ENCODE measurements around the gene FRMPD3.
"Not testable (repeated sequence)": the region's sequence is repeated elsewhere in the genome, so short reads cannot be mapped to it uniquely, and the experiment has no call there.

FRMPD3 gene

GRCh38 chrX:107470198-107470597 is 20.7 kb downstream of the FRMPD3 start:
- no peak for DNase-seq (ENCODE audit: low spot score)
- in situ Hi-C loops (cut with MboI; ENCODE audit: low pct_unique_long_range_greater_than_20kb, low sequenced_read_pairs, unreplicated experiment) = no loop called here
- TF ChIP-seq CTCF (IDR thresholded peaks at IDR 0.05; ENCODE audit: extremely low read depth, insufficient read depth, missing control alignments) = no peak

GRCh38 chrX:107470971-107471370 is 21.5 kb downstream of the FRMPD3 start:
- in situ Hi-C loops (cut with MboI; ENCODE audit: low pct_unique_long_range_greater_than_20kb, low sequenced_read_pairs, unreplicated experiment) = no loop called here
- DNase-seq (ENCODE audit: low spot score) = no peak
- TF ChIP-seq CTCF (IDR thresholded peaks at IDR 0.05; ENCODE audit: extremely low read depth, insufficient read depth, missing control alignments) = no peak

- in situ Hi-C loops (cut with MboI; ENCODE audit: low pct_unique_long_range_greater_than_20kb, low sequenced_read_pairs, unreplicated experiment); DNase-seq (ENCODE audit: low spot score): not testable (repeated sequence)
These were observed 22.0 kb downstream of the FRMPD3 start for GRCh38 chrX:107471420-107471819.

GRCh38 chrX:107477406-107477805 is 28.0 kb downstream of the FRMPD3 start:
- DNase-seq (ENCODE audit: low spot score) = no peak
- no peak for TF ChIP-seq CTCF (IDR thresholded peaks at IDR 0.05; ENCODE audit: extremely low read depth, insufficient read depth, missing control alignments)
- in situ Hi-C loops (cut with MboI; ENCODE audit: low pct_unique_long_range_greater_than_20kb, low sequenced_read_pairs, unreplicated experiment) = no loop called here

GRCh38 chrX:107480272-107480671 is 30.8 kb downstream of the FRMPD3 start:
- DNase-seq (ENCODE audit: low spot score) = no peak
- in situ Hi-C loops (cut with MboI; ENCODE audit: low pct_unique_long_range_greater_than_20kb, low sequenced_read_pairs, unreplicated experiment) = no loop called here
- no peak for TF ChIP-seq CTCF (IDR thresholded peaks at IDR 0.05; ENCODE audit: extremely low read depth, insufficient read depth, missing control alignments)

- in situ Hi-C loops (cut with MboI; ENCODE audit: low pct_unique_long_range_greater_than_20kb, low sequenced_read_pairs, unreplicated experiment) = no loop called here
- no peak for DNase-seq (ENCODE audit: low spot score)
- TF ChIP-seq CTCF (IDR thresholded peaks at IDR 0.05; ENCODE audit: extremely low read depth, insufficient read depth, missing control alignments) = no peak
These were observed 32.6 kb downstream of the FRMPD3 start for GRCh38 chrX:107482046-107482445.

GRCh38 chrX:107484002-107484726 is 34.7 kb downstream of the FRMPD3 start:
- in situ Hi-C loops (cut with MboI; ENCODE audit: low pct_unique_long_range_greater_than_20kb, low sequenced_read_pairs, unreplicated experiment) = no loop called here
- no peak for TF ChIP-seq CTCF (IDR thresholded peaks at IDR 0.05; ENCODE audit: extremely low read depth, insufficient read depth, missing control alignments)
- DNase-seq (ENCODE audit: low spot score) = no peak
